AG08395 (cell line): ENCODE data around the gene NMUR1.
"Not testable (repeated sequence)": the region's sequence is repeated elsewhere in the genome, so short reads cannot be mapped to it uniquely, and the experiment has no call there.

Experiments used
- DNase-seq: peaks from one replicate; pipeline ENCODE4 v3.0.0; 2012; ENCODE audit warnings: mixed read lengths, low spot score

Gene NMUR1

GRCh38 chr2:231530099-231531011, at the start of gene NMUR1:
Gene NMUR1, minus strand, starts transcription at chr2:231530445. Its CDS starts 84 bp downstream, at chr2:231530361.
- peak; percentile 60 for DNase-seq

- no peak for DNase-seq
Measured at GRCh38 chr2:231579560-231579959, 49.3 kb upstream of the NMUR1 start.

GRCh38 chr2:231578655-231579054, 48.4 kb upstream of the NMUR1 start:
- DNase-seq, result not testable (repeated sequence)

- no peak for DNase-seq
Measured at GRCh38 chr2:231576465-231576864, 46.2 kb upstream of the NMUR1 start.

- DNase-seq, result no peak
Measured at GRCh38 chr2:231575612-231576256, 45.5 kb upstream of the NMUR1 start.

GRCh38 chr2:231573698-231574421, 43.6 kb upstream of the NMUR1 start:
- no peak for DNase-seq

GRCh38 chr2:231573096-231573495, 42.9 kb upstream of the NMUR1 start:
- DNase-seq, result no peak

- DNase-seq, result no peak
Measured at GRCh38 chr2:231571661-231572191, 41.5 kb upstream of the NMUR1 start.

GRCh38 chr2:231570915-231571314, 40.7 kb upstream of the NMUR1 start:
- not testable (repeated sequence) for DNase-seq

GRCh38 chr2:231568785-231569435, 38.7 kb upstream of the NMUR1 start:
- no peak for DNase-seq

GRCh38 chr2:231568098-231568784, 38.0 kb upstream of the NMUR1 start:
- no peak for DNase-seq

- no peak for DNase-seq
Measured at GRCh38 chr2:231567159-231567558, 36.9 kb upstream of the NMUR1 start.

- DNase-seq, result no peak
Measured at GRCh38 chr2:231565887-231566594, 35.8 kb upstream of the NMUR1 start.

GRCh38 chr2:231563378-231563961, 33.2 kb upstream of the NMUR1 start:
- peak; percentile 86 for DNase-seq

GRCh38 chr2:231557571-231558217, 27.4 kb upstream of the NMUR1 start:
- DNase-seq, result peak; percentile 93

GRCh38 chr2:231556981-231557380, 26.7 kb upstream of the NMUR1 start:
- no peak for DNase-seq

- not testable (repeated sequence) for DNase-seq
Measured at GRCh38 chr2:231556496-231556895, 26.3 kb upstream of the NMUR1 start.

GRCh38 chr2:231554748-231555545, 24.7 kb upstream of the NMUR1 start:
- peak; percentile 46 for DNase-seq

- DNase-seq, result no peak
Measured at GRCh38 chr2:231554327-231554726, 24.1 kb upstream of the NMUR1 start.
